Motor neuron (in vitro differentiated cells): ENCODE results near the gene JAG1. TPM values are rescaled to one million over a fixed set of nuclear protein-coding genes. Genes with fewer than 3 reads are reported as not detected.
A peak's percentile ranks its signal among the peaks of the same experiment; 100 is the strongest.

ENCODE experiments used
- ATAC-seq, 8 experiments: fragments of 200-7000 bp; cut with Tn5 transposase; replicated peaks in 6 of 8; 2 replicates each; pipeline ENCODE4 v1.8.0; 2021; ENCODE audit warnings: mild to moderate bottlenecking in 8 of 8, moderate library complexity in 8 of 8
- H3K27ac ChIP-seq, 2 donors: fragments of 250-450 bp; sonication (Bioruptor Pico); 2 replicates each; pipeline ENCODE4 v1.9.0; 2021; ENCODE audit warnings: antibody characterized with exemption in 2 of 2, mild to moderate bottlenecking in 2 of 2, moderate library complexity in 1 of 2
- H3K4me1 ChIP-seq, 2 donors: fragments of 250-450 bp; sonication (Bioruptor Pico); replicated peaks in 1 of 2; 2 replicates each; pipeline ENCODE4 v1.6.1; 2021; ENCODE audit warnings: antibody characterized with exemption in 2 of 2, mild to moderate bottlenecking in 2 of 2, moderate library complexity in 1 of 2
- H3K4me3 ChIP-seq, 5 donors: fragments of 250-450 bp; sonication (Bioruptor Pico); 2 replicates each; pipeline ENCODE4 v1.9.0; 2021; ENCODE audit warnings: antibody characterized with exemption in 5 of 5, mild to moderate bottlenecking in 5 of 5, moderate library complexity in 4 of 5
- WGBS, 10 experiments: fragments of 450-650 bp; shearing (Covaris generic); methylation state at CpG; one replicate each; pipeline ENCODE4 v1.0.0; 2022; 5-methylcytosine and 5-hydroxymethylcytosine counted together
- in situ Hi-C, 9 experiments: fragments of 400-800 bp; cut with MboI; loops; one replicate each; pipeline ENCODE4 v1.15.0; 2021; ENCODE audit warnings: low sequenced_read_pairs in 9 of 9, low pct_unique_long_range_greater_than_20kb in 2 of 9; ENCODE audit not compliant: unreplicated experiment in 9 of 9
- total RNA-seq, 8 experiments: library from RNA; unstranded; fragments of 300-600 nt; gene quantifications; 2 replicates each; pipeline versions ENCODE4 v1.2.3 to v1.2.4, GENCODE V29; 2022

JAG1 gene
- total RNA-seq = 10 to 100 TPM; 15.3 to 93.4 (median 27.9) TPM

GRCh38 chr20:10673842-10674683, at the start of gene JAG1:
Gene JAG1, minus strand, starts transcription at chr20:10673999. Its CDS starts 469 bp downstream, at chr20:10673530.
- 0% methylated on average over 2 to 12 of the region's 84 CpGs; no CpG with 5 or more reads in 5 of the 10 experiments for WGBS, 10 experiments
- peak; percentile 54 to 85 (median 78) for ATAC-seq
- Histone ChIP-seq H3K27ac (peak within 1 kb of the TSS; percentile 42 to 85), H3K4me1 (peaks cover 16 to 21% of the 10 kb centered on the region in 2 donors), H3K4me3 (peak within 1 kb of the TSS; percentile 38 to 66 (median 55))
- in situ Hi-C loops = loop anchor here in 3 of 9 experiments (25.0 kb wide), 2 partner anchors 112 to 588 kb away; no protein-coding TSS in a partner anchor

- WGBS, 10 experiments = 45 to 100% (median 87%) methylated on average over 2 to 3 of the region's 3 CpGs
- Histone ChIP-seq H3K4me1 (peaks cover 4 to 5% of the 10 kb centered on the region in 2 donors), H3K4me3 (no peak overlapping the region), H3K27ac (no peak overlapping the region)
- peak in 3 of 8 experiments; percentile 25 to 60 (median 51) for ATAC-seq
- in situ Hi-C loops = no loop called here
Measured at GRCh38 chr20:10721976-10722375, 48.2 kb upstream of the JAG1 start.

- H3K27ac ChIP-seq = no peak overlapping the region
- H3K4me3 ChIP-seq = no peak overlapping the region
- no peak for ATAC-seq
- peaks cover 4 to 9% of the 10 kb centered on the region in 2 donors for H3K4me1 ChIP-seq
- WGBS, 10 experiments = 51 to 96% (median 86%) methylated on average over 2 to 9 of the region's 9 CpGs
- in situ Hi-C loops = no loop called here
Measured at GRCh38 chr20:10721137-10721896, 47.5 kb upstream of the JAG1 start.

- WGBS, 10 experiments = 44 to 100% (median 83%) methylated on average over 1 to 2 of the region's 2 CpGs; no CpG with 5 or more reads in 2 of the 10 experiments
- H3K27ac ChIP-seq = no peak overlapping the region
- in situ Hi-C loops = no loop called here
- peaks cover 4 to 10% of the 10 kb centered on the region in 2 donors for H3K4me1 ChIP-seq
- ATAC-seq = no peak
- H3K4me3 ChIP-seq = no peak overlapping the region
Measured at GRCh38 chr20:10720565-10720964, 46.8 kb upstream of the JAG1 start.

- in situ Hi-C loops = no loop called here
- 43 to 100% (median 86%) methylated on average over 1 to 2 of the region's 2 CpGs; no CpG with 5 or more reads in 1 of the 10 experiments for WGBS, 10 experiments
- Histone ChIP-seq H3K27ac (no peak overlapping the region), H3K4me1 (peaks cover 4 to 12% of the 10 kb centered on the region in 2 donors), H3K4me3 (no peak overlapping the region)
- no peak for ATAC-seq
Measured at GRCh38 chr20:10719740-10720385, 46.1 kb upstream of the JAG1 start.

GRCh38 chr20:10718661-10719060, 44.9 kb upstream of the JAG1 start:
- H3K4me3 ChIP-seq = no peak overlapping the region
- no peak overlapping the region for H3K27ac ChIP-seq
- WGBS, 10 experiments = 43 to 94% (median 61%) methylated on average over 1 to 2 of the region's 3 CpGs; no CpG with 5 or more reads in 3 of the 10 experiments
- in situ Hi-C loops = no loop called here
- H3K4me1 ChIP-seq = peaks cover 4 to 17% of the 10 kb centered on the region in 2 donors
- peak in 6 of 8 experiments; percentile 18 to 62 (median 45) for ATAC-seq

- peak in 1 of 8 experiments; percentile 29 for ATAC-seq
- Histone ChIP-seq H3K27ac (no peak overlapping the region), H3K4me1 (peaks cover 7 to 30% of the 10 kb centered on the region in 2 donors), H3K4me3 (no peak overlapping the region)
- in situ Hi-C loops = no loop called here
Measured at GRCh38 chr20:10716855-10717254, 43.1 kb upstream of the JAG1 start.

- H3K4me1 ChIP-seq = peaks cover 13 to 37% of the 10 kb centered on the region in 2 donors
- H3K27ac ChIP-seq = no peak overlapping the region
- no peak overlapping the region for H3K4me3 ChIP-seq
- WGBS, 10 experiments = 0 to 80% (median 23%) methylated on average over 1 to 2 of the region's 2 CpGs; no CpG with 5 or more reads in 2 of the 10 experiments
- peak; percentile 70 to 86 (median 74) for ATAC-seq
- in situ Hi-C loops = no loop called here
Measured at GRCh38 chr20:10715035-10715434, 41.2 kb upstream of the JAG1 start.

GRCh38 chr20:10714236-10714975, 40.6 kb upstream of the JAG1 start:
- in situ Hi-C loops = no loop called here
- H3K4me1 ChIP-seq = peaks cover 13 to 37% of the 10 kb centered on the region in 2 donors
- ATAC-seq = peak in 2 of 8 experiments; percentile 68 to 76
- H3K4me3 ChIP-seq = no peak overlapping the region
- no peak overlapping the region for H3K27ac ChIP-seq

- in situ Hi-C loops = no loop called here
- Histone ChIP-seq H3K4me1 (peaks cover 9 to 39% of the 10 kb centered on the region in 2 donors), H3K27ac (no peak overlapping the region), H3K4me3 (no peak overlapping the region)
- peak in 1 of 8 experiments; percentile 40 for ATAC-seq
- WGBS, 10 experiments = 18 to 83% (median 66%) methylated on average over 1 to 2 of the region's 2 CpGs; no CpG with 5 or more reads in 2 of the 10 experiments
Measured at GRCh38 chr20:10713161-10713560, 39.4 kb upstream of the JAG1 start.

- WGBS, 10 experiments = 0 to 58% (median 0%) methylated on average over 1 to 5 of the region's 5 CpGs; no CpG with 5 or more reads in 1 of the 10 experiments
- Histone ChIP-seq H3K27ac (no peak overlapping the region), H3K4me3 (no peak overlapping the region), H3K4me1 (peaks cover 9 to 36% of the 10 kb centered on the region in 2 donors)
- ATAC-seq = peak in 5 of 8 experiments; percentile 25 to 73 (median 47)
- in situ Hi-C loops = no loop called here
Measured at GRCh38 chr20:10711903-10712451, 38.2 kb upstream of the JAG1 start.
